SK-N-MC (cell line): ENCODE measurements around the gene S100A13.

ENCODE experiments used
- EZH2 ChIP-seq: fragments of 200-600 bp; sonication (generic); IDR thresholded peaks from one replicate; pipeline ENCODE4 v1.6.1; 2017; ENCODE audit warnings: antibody characterized with exemption
- POLR2AphosphoS5 ChIP-seq: IDR thresholded peaks from 2 replicates; pipeline ENCODE4 v1.6.1; 2012; ENCODE audit warnings: mild to moderate bottlenecking, low read depth, low read length, borderline replicate concordance

GRCh38 chr1:153658400-153659174, 31.3 kb upstream of the S100A13 start, which contains the start of gene SNAPIN:
- TF ChIP-seq EZH2 (no peak), POLR2AphosphoS5 (peak; percentile 89)
